ENCODE data around the gene ZCWPW1. TPM values are rescaled to one million over a fixed set of nuclear protein-coding genes. Genes with fewer than 3 reads are reported as not detected.
A peak's percentile ranks its signal among the peaks of the same experiment; 100 is the strongest.

The ZCWPW1 gene
- total RNA-seq, 2 experiments from 2014 or later, result 3.9 to 4.0 TPM

- Mint-ChIP-seq H3K36me3 (no peaks in the 10 kb centered on the region), H3K4me3 (no peak overlapping the region), H3K27ac (no peak overlapping the region), H3K27me3 (no peaks in the 10 kb centered on the region), H3K4me1 (ENCODE audit: low read depth) (no peaks in the 10 kb centered on the region), H3K9me3 (no peaks in the 10 kb centered on the region)
- intact Hi-C loops (cut with micrococcal nuclease), result no loop called here
- ChIA-PET POLR2A (no interaction called here), CTCF (no interaction called here)
- no peak for DNase-seq
These were observed 14.6 kb downstream of the ZCWPW1 start for GRCh38 chr7:100413889-100414288.

GRCh38 chr7:100413346-100413745 lies 15.2 kb downstream of the ZCWPW1 start:
- CTCF ChIA-PET, result no interaction called here

GRCh38 chr7:100411101-100411500 lies 17.4 kb downstream of the ZCWPW1 start:
- intact Hi-C loops (cut with micrococcal nuclease), result no loop called here
- H3K36me3 Mint-ChIP-seq, result no peaks in the 10 kb centered on the region
- no peak overlapping the region for H3K27ac Mint-ChIP-seq
- no peak overlapping the region for H3K4me3 Mint-ChIP-seq
- DNase-seq, result no peak
- CTCF ChIA-PET, result interaction anchor here (0.6 to 1.4 kb wide), 4 partner anchors 26 to 1266 kb away, joined by 3 to 4 read pairs (median 4); no protein-coding TSS in a partner anchor
- POLR2A ChIA-PET, result no interaction called here
- no peaks in the 10 kb centered on the region for H3K27me3 Mint-ChIP-seq
- H3K9me3 Mint-ChIP-seq, result no peaks in the 10 kb centered on the region
- no peaks in the 10 kb centered on the region for H3K4me1 Mint-ChIP-seq (ENCODE audit: low read depth)

More at GRCh38 chr7:100413346-100413745, 15.2 kb downstream of the ZCWPW1 start:
- intact Hi-C loops (cut with micrococcal nuclease), result no loop called here
- Mint-ChIP-seq H3K4me3 (no peak overlapping the region), H3K36me3 (no peaks in the 10 kb centered on the region), H3K4me1 (ENCODE audit: low read depth) (no peaks in the 10 kb centered on the region), H3K27me3 (no peaks in the 10 kb centered on the region), H3K9me3 (no peaks in the 10 kb centered on the region), H3K27ac (no peak overlapping the region)
- no peak for DNase-seq
- POLR2A ChIA-PET, result no interaction called here

GRCh38 chr7:100407285-100408180 lies 21.0 kb downstream of the ZCWPW1 start:
- H3K9me3 Mint-ChIP-seq, result no peaks in the 10 kb centered on the region
- H3K4me1 Mint-ChIP-seq (ENCODE audit: low read depth), result no peaks in the 10 kb centered on the region
- no peak overlapping the region for H3K4me3 Mint-ChIP-seq
- no peaks in the 10 kb centered on the region for H3K36me3 Mint-ChIP-seq
- H3K27me3 Mint-ChIP-seq, result no peaks in the 10 kb centered on the region
- intact Hi-C loops (cut with micrococcal nuclease), result loop anchor here (1.0 to 5.0 kb wide), 3 partner anchors 43 to 275 kb away; no protein-coding TSS in a partner anchor
- H3K27ac Mint-ChIP-seq, result no peak overlapping the region
- DNase-seq, result peak; percentile 45
- CTCF ChIA-PET, result interaction anchor here (0.6 to 2.7 kb wide), 41 partner anchors 8 to 378 kb away, joined by 3 to 36 read pairs (median 4); partner anchors contain the start of gene ZCWPW1
- POLR2A ChIA-PET, result interaction anchor here (0.5 to 2.6 kb wide), 2 partner anchors 21 to 225 kb away, joined by 3 to 11 read pairs; partner anchors contain the start of genes MEPCE and ZCWPW1

- intact Hi-C loops (cut with micrococcal nuclease), result loop anchor here (1.0 to 5.0 kb wide), 3 partner anchors 42 to 274 kb away; no protein-coding TSS in a partner anchor
These were observed 21.7 kb downstream of the ZCWPW1 start for GRCh38 chr7:100406767-100407166.

GRCh38 chr7:100402241-100402640 lies 26.3 kb downstream of the ZCWPW1 start:
- Mint-ChIP-seq H3K4me1 (ENCODE audit: low read depth) (peaks cover 10% of the 10 kb centered on the region), H3K9me3 (no peaks in the 10 kb centered on the region), H3K27me3 (peaks cover 16% of the 10 kb centered on the region), H3K36me3 (no peaks in the 10 kb centered on the region), H3K27ac (no peak overlapping the region), H3K4me3 (no peak overlapping the region)
- intact Hi-C loops (cut with micrococcal nuclease), result no loop called here
- ChIA-PET CTCF (no interaction called here), POLR2A (no interaction called here)
- DNase-seq, result no peak

More at GRCh38 chr7:100406767-100407166, 21.7 kb downstream of the ZCWPW1 start:
- CTCF ChIA-PET, result interaction anchor here (0.6 to 2.7 kb wide), 25 partner anchors 9 to 299 kb away, joined by 3 to 36 read pairs (median 4); partner anchors contain the start of gene POP7
- Mint-ChIP-seq H3K9me3 (no peaks in the 10 kb centered on the region), H3K27ac (no peak overlapping the region), H3K27me3 (no peaks in the 10 kb centered on the region), H3K4me3 (no peak overlapping the region), H3K36me3 (no peaks in the 10 kb centered on the region), H3K4me1 (ENCODE audit: low read depth) (no peaks in the 10 kb centered on the region)
- POLR2A ChIA-PET, result interaction anchor here (2.6 kb wide), 1 partner anchor 22 kb away, joined by 11 read pairs; the partner anchor contains the start of genes MEPCE and ZCWPW1
- DNase-seq, result no peak

- Mint-ChIP-seq H3K9me3 (no peaks in the 10 kb centered on the region), H3K4me1 (ENCODE audit: low read depth) (peaks cover 14% of the 10 kb centered on the region), H3K36me3 (no peaks in the 10 kb centered on the region), H3K27me3 (peaks cover 16% of the 10 kb centered on the region), H3K4me3 (no peak overlapping the region), H3K27ac (no peak overlapping the region)
- no peak for DNase-seq
- CTCF ChIA-PET, result no interaction called here
- POLR2A ChIA-PET, result no interaction called here
- intact Hi-C loops (cut with micrococcal nuclease), result no loop called here
These were observed 26.7 kb downstream of the ZCWPW1 start for GRCh38 chr7:100401811-100402210.

- Mint-ChIP-seq H3K9me3 (no peaks in the 10 kb centered on the region), H3K36me3 (no peaks in the 10 kb centered on the region), H3K27me3 (peaks cover 16% of the 10 kb centered on the region), H3K4me1 (ENCODE audit: low read depth) (peaks cover 23% of the 10 kb centered on the region), H3K27ac (no peak overlapping the region), H3K4me3 (no peak overlapping the region)
- ChIA-PET POLR2A (no interaction called here), CTCF (interaction anchor here (1.0 kb wide), 1 partner anchor 54 kb away, joined by 3 read pairs; no protein-coding TSS in a partner anchor)
- DNase-seq, result peak; percentile 43
- intact Hi-C loops (cut with micrococcal nuclease), result no loop called here
These were observed 27.8 kb downstream of the ZCWPW1 start for GRCh38 chr7:100400656-100401055.

GRCh38 chr7:100400041-100400440 lies 28.5 kb downstream of the ZCWPW1 start:
- intact Hi-C loops (cut with micrococcal nuclease), result no loop called here
- no peak overlapping the region for H3K4me3 Mint-ChIP-seq
- H3K27me3 Mint-ChIP-seq, result peaks cover 16% of the 10 kb centered on the region
- no peak for DNase-seq
- peaks cover 26% of the 10 kb centered on the region for H3K4me1 Mint-ChIP-seq (ENCODE audit: low read depth)
- H3K27ac Mint-ChIP-seq, result no peak overlapping the region
- H3K36me3 Mint-ChIP-seq, result no peaks in the 10 kb centered on the region
- CTCF ChIA-PET, result interaction anchor here (1.1 kb wide), 1 partner anchor 8 kb away, joined by 4 read pairs; no protein-coding TSS in a partner anchor
- POLR2A ChIA-PET, result no interaction called here
- no peaks in the 10 kb centered on the region for H3K9me3 Mint-ChIP-seq

- CTCF ChIA-PET, result interaction anchor here (1.4 kb wide), 1 partner anchor 9 kb away, joined by 5 read pairs; no protein-coding TSS in a partner anchor
- DNase-seq, result no peak
- intact Hi-C loops (cut with micrococcal nuclease), result no loop called here
- Mint-ChIP-seq H3K4me3 (no peak overlapping the region), H3K27me3 (peaks cover 24% of the 10 kb centered on the region), H3K4me1 (ENCODE audit: low read depth) (peaks cover 26% of the 10 kb centered on the region), H3K36me3 (no peaks in the 10 kb centered on the region), H3K27ac (no peak overlapping the region), H3K9me3 (no peaks in the 10 kb centered on the region)
- POLR2A ChIA-PET, result interaction anchor here (1.1 to 2.2 kb wide), 2 partner anchors 30 to 32 kb away, joined by 3 to 12 read pairs; partner anchors contain the start of gene ZCWPW1
These were observed 30.3 kb downstream of the ZCWPW1 start for GRCh38 chr7:100398239-100398638.

GRCh38 chr7:100397315-100398081 lies 31.0 kb downstream of the ZCWPW1 start:
- Mint-ChIP-seq H3K9me3 (no peaks in the 10 kb centered on the region), H3K4me1 (ENCODE audit: low read depth) (peaks cover 26% of the 10 kb centered on the region), H3K27ac (no peak overlapping the region), H3K27me3 (peaks cover 24% of the 10 kb centered on the region), H3K36me3 (no peaks in the 10 kb centered on the region), H3K4me3 (no peak overlapping the region)
- DNase-seq, result no peak
- intact Hi-C loops (cut with micrococcal nuclease), result loop anchor here (2.0 kb wide), 2 partner anchors 53 to 177 kb away; no protein-coding TSS in a partner anchor
- POLR2A ChIA-PET, result interaction anchor here (0.5 to 2.2 kb wide), 4 partner anchors 31 to 261 kb away, joined by 3 to 12 read pairs (median 4); partner anchors contain the start of gene ZCWPW1
- CTCF ChIA-PET, result interaction anchor here (1.4 to 1.9 kb wide), 2 partner anchors 10 to 32 kb away, joined by 4 to 5 read pairs; no protein-coding TSS in a partner anchor
